Body of pancreas (tissue), 4 donors: ENCODE data around the gene EGFLAM. TPM values are rescaled to one million over a fixed set of nuclear protein-coding genes. Genes with fewer than 3 reads are reported as not detected.

ENCODE experiments used
- ATAC-seq: fragments of 150-250 bp; one replicate; pipeline ENCODE4 v1.9.1; 2016
- DNase-seq, 4 donors: peaks; one replicate each; pipeline ENCODE4 v3.0.0-alpha.2; 2019
- H3K27ac ChIP-seq, 4 donors: fragments of 200-600 bp; sonication (generic); 1 replicate in 3 of 4; 2 replicates in 1 of 4; pipeline versions ENCODE4 v1.5.1 to v1.6.1; 2016 to 2019; ENCODE audit warnings: mild to moderate bottlenecking in 1 of 4, mixed read lengths in 1 of 4, moderate library complexity in 1 of 4
- H3K27me3 ChIP-seq, 2 donors: fragments of 200-600 bp; sonication (generic); one replicate each; pipeline ENCODE4 v1.6.0; 2016; ENCODE audit warnings: mild to moderate bottlenecking in 1 of 2
- H3K36me3 ChIP-seq, 2 donors: fragments of 200-600 bp; sonication (generic); replicated peaks in 1 of 2; 2 replicates each; pipeline ENCODE4 v1.5.1; 2016; ENCODE audit warnings: low read depth in 2 of 2; ENCODE audit not compliant: insufficient read depth in 1 of 2
- H3K4me1 ChIP-seq: fragments of 200-600 bp; sonication (generic); one replicate; pipeline ENCODE4 v1.6.0; 2016
- H3K4me3 ChIP-seq, 2 donors: fragments of 200-600 bp; sonication (generic); 1 replicate in 1 of 2; 2 replicates in 1 of 2; pipeline ENCODE4 v1.5.1; 2016 to 2019
- H3K9me3 ChIP-seq, 3 donors: fragments of 200-600 bp; sonication (generic); 1 replicate in 2 of 3; 2 replicates in 1 of 3; pipeline ENCODE4 v1.5.1; 2016
- POLR2A ChIP-seq, 3 donors: fragments of 450-650 bp; IDR thresholded peaks; one replicate each; pipeline ENCODE4 v1.6.1; 2016; ENCODE audit warnings: antibody characterized with exemption in 3 of 3, mild to moderate bottlenecking in 2 of 3
- WGBS, 2 donors: methylation state at CpG; one replicate each; pipeline ENCODE4 v1.1.5; 2017; 5-methylcytosine and 5-hydroxymethylcytosine counted together
- intact Hi-C: fragments of 100-400 bp; cut with DNase I; formaldehyde crosslinking; loops from one replicate; pipeline ENCODE4 v1.15.1; 2023
- total RNA-seq, 2 donors: library from RNA; depleted of rRNA; stranded (reverse); fragments of >200 nt; gene quantifications; one replicate each; pipeline ENCODE4 v1.1.0, GENCODE V29; 2016
- TF ChIP-seq, protein P1 (sequence below), 7 experiments: fragments of 450-650 bp in 4 of 7; fragments of 200-600 bp in 3 of 7; sonication (generic) in 3 of 7; IDR thresholded peaks; one replicate each; pipeline ENCODE4 v1.5.1; 2016 to 2019; ENCODE audit warnings: antibody characterized with exemption in 7 of 7

The EGFLAM gene
- total RNA-seq, 2 donors from 2014 or later = 0.26 to 4.6 TPM

DNA sequence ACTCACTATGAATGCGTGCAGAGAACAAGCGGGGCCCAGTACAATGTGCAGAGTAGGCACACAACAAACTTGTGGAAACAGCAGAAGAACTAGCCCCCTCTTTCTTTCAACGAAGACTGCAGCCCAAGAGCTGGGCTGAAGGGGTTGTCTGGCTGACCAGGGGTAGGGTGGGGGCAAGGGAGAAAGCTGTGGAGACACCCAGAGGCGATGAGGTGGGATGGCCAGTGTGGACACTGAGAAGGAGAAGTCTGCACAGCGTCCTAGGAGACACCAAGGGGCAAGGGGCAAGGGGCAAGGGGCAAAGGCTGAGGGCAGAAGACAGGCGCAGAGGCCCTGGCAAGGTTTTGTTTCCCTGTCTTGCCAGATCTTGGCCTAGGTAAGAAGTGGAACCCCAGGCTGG is 235.8 kb downstream of the EGFLAM start:
- Histone ChIP-seq H3K27ac (no peak overlapping the region), H3K4me1 (no peaks in the 10 kb centered on the region), H3K36me3 (peaks cover 0 to 5% of the 10 kb centered on the region in 2 donors), H3K4me3 (no peak overlapping the region), H3K9me3 (no peaks in the 10 kb centered on the region), H3K27me3 (no peaks in the 10 kb centered on the region)
- TF ChIP-seq, protein P1, sequence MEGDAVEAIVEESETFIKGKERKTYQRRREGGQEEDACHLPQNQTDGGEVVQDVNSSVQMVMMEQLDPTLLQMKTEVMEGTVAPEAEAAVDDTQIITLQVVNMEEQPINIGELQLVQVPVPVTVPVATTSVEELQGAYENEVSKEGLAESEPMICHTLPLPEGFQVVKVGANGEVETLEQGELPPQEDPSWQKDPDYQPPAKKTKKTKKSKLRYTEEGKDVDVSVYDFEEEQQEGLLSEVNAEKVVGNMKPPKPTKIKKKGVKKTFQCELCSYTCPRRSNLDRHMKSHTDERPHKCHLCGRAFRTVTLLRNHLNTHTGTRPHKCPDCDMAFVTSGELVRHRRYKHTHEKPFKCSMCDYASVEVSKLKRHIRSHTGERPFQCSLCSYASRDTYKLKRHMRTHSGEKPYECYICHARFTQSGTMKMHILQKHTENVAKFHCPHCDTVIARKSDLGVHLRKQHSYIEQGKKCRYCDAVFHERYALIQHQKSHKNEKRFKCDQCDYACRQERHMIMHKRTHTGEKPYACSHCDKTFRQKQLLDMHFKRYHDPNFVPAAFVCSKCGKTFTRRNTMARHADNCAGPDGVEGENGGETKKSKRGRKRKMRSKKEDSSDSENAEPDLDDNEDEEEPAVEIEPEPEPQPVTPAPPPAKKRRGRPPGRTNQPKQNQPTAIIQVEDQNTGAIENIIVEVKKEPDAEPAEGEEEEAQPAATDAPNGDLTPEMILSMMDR (IDR thresholded peaks at IDR 0.05) = no peak
- no peak for TF ChIP-seq POLR2A (IDR thresholded peaks at IDR 0.05)
- ATAC-seq (no peak), DNase-seq (no peak)
- WGBS, 2 donors = 88 to 89% methylated on average over 6 of the region's 6 CpGs
- intact Hi-C loops = no loop called here

DNA sequence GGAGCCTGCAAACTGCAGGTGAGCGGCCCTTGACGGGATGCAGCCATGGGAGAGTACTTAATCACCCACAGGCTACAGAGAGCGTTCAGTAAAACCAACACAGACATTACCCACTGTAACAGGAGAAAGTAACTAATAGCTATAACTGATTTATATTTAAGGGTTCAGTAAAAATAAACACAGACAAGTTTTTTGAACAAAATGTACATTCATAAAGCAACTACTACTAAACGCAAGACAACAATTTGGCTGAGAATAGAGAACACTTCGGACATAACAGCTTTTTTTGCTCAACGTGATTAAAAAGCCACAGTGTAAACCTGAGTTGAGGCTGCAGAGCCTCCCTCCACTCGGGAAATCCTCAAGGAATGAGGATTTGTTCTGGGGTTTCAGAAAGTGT is 236.4 kb downstream of the EGFLAM start:
- 82 to 90% methylated on average over 7 of the region's 7 CpGs for WGBS, 2 donors
- Histone ChIP-seq H3K27ac (no peak overlapping the region), H3K9me3 (no peaks in the 10 kb centered on the region), H3K4me1 (no peaks in the 10 kb centered on the region), H3K27me3 (no peaks in the 10 kb centered on the region), H3K36me3 (peaks cover 0 to 5% of the 10 kb centered on the region in 2 donors), H3K4me3 (no peak overlapping the region)
- ATAC-seq (no peak), DNase-seq (no peak)
- intact Hi-C loops = no loop called here
- TF ChIP-seq, protein P1 (IDR thresholded peaks at IDR 0.05) = no peak
- no peak for TF ChIP-seq POLR2A (IDR thresholded peaks at IDR 0.05)

DNA sequence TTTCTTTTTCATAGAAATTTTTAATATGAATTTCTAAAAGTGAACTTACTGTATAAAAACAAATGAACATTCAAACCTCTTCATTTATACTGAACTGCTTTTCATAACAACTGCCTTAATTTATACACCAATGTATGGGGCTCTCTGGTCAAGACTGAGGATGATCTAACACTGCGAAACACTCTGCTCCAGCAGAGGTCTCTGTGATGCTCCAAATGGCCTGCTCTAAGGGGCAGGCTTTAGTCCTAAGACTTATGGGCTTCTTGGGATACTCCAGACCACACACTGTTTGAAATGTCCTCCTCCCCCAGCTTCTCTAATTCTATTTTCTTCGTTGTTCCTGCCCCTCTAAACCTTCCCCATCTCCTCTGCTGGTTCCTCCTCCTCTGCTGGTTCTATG is 239.6 kb downstream of the EGFLAM start:
- DNase-seq = peak in 1 of 4 donors; percentile 11
- H3K4me3 ChIP-seq = no peak overlapping the region
- H3K4me1 ChIP-seq = no peaks in the 10 kb centered on the region
- H3K36me3 ChIP-seq = peaks cover 0 to 5% of the 10 kb centered on the region in 2 donors
- no peaks in the 10 kb centered on the region for H3K27me3 ChIP-seq
- WGBS, 2 donors = 78 to 79% methylated on average over 2 of the region's 2 CpGs
- no peaks in the 10 kb centered on the region for H3K9me3 ChIP-seq
- H3K27ac ChIP-seq = no peak overlapping the region
- TF ChIP-seq, protein P1 (IDR thresholded peaks at IDR 0.05) = peak in 4 of 7 experiments; percentile 18 to 36 (median 26)
- no peak for TF ChIP-seq POLR2A (IDR thresholded peaks at IDR 0.05)
- no peak for ATAC-seq
- intact Hi-C loops = no loop called here

DNA sequence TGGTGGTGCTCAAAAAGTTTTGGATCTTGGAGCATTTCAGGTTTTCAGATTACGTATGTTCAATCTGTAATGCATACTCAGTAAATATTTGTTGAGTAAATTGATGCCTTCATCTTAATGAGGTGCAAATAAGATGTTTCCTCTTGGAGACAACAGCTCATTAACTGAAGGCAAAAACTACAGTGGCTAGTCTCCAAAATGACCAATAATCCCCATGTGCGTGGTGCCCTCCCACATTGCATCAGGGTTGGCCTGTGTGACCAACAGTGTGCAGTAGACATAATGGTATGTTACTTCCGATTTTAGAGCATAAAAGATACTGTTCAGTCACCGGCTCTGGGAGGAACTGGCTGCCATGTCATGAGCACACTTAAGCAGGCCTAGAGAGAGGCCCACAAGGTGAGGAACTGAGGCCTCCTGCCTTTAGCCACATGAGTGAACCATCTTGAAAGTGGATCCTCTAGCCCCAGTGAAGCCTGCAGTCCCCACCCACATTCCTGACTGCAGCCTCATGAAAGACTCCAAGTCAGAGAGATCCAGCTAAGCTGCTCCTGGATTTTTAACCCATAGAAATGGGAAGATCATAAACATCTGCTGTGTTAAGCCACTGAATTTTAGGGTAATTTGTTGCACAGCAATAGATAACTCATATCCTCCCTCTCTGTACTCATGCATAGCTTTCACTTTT is 242.4 kb downstream of the EGFLAM start:
- Histone ChIP-seq H3K27me3 (no peaks in the 10 kb centered on the region), H3K9me3 (no peaks in the 10 kb centered on the region), H3K4me1 (no peaks in the 10 kb centered on the region), H3K4me3 (no peak overlapping the region), H3K36me3 (peaks cover 0 to 5% of the 10 kb centered on the region in 2 donors), H3K27ac (no peak overlapping the region)
- 81 to 87% methylated on average over 4 of the region's 4 CpGs for WGBS, 2 donors
- intact Hi-C loops = no loop called here
- DNase-seq = no peak
- TF ChIP-seq POLR2A (IDR thresholded peaks at IDR 0.05) = no peak
- TF ChIP-seq, protein P1 (IDR thresholded peaks at IDR 0.05) = no peak
- no peak for ATAC-seq

DNA sequence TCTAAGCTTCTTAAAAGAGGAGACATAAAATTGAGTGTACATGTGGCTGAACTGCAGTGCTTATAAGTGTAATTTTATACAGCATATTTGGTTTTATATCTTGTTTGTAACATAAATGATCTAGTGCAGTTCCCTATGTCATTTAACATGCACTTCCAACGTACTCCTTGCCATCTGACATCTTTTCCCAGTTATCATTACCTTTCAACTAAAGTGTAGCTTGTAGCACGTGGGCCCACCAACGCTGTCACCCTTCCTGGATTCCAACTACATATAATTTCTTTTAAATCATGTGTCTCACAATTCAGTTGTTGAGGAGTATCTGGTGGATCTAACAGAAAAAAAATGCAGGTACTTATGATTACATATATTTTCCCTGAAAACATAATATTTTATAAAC is 247.9 kb downstream of the EGFLAM start:
- WGBS, 2 donors = 88 to 91% methylated on average over 3 of the region's 3 CpGs
- Histone ChIP-seq H3K27me3 (no peaks in the 10 kb centered on the region), H3K36me3 (peaks cover 0 to 2% of the 10 kb centered on the region in 2 donors), H3K27ac (no peak overlapping the region), H3K4me1 (no peaks in the 10 kb centered on the region), H3K9me3 (no peaks in the 10 kb centered on the region), H3K4me3 (no peak overlapping the region)
- ATAC-seq (no peak), DNase-seq (no peak)
- TF ChIP-seq, protein P1 (IDR thresholded peaks at IDR 0.05) = no peak
- TF ChIP-seq POLR2A (IDR thresholded peaks at IDR 0.05) = no peak
- intact Hi-C loops = no loop called here
